IMR-90 (cell line): Measurements from ENCODE around the gene TJP3.
A peak's percentile ranks its signal among the peaks of the same experiment; 100 is the strongest.

Experiments used
- BHLHE40 ChIP-seq: fragments of 150-350 bp; IDR thresholded peaks from 2 replicates; pipeline ENCODE4 v1.6.1; 2016; ENCODE audit warnings: mild to moderate bottlenecking, low read depth, low read length
- CEBPB ChIP-seq: IDR thresholded peaks from 2 replicates; pipeline ENCODE4 v1.6.1; 2012; ENCODE audit warnings: low read depth, low read length, improper control_type of control experiment
- CHD1 ChIP-seq: IDR thresholded peaks from 2 replicates; pipeline ENCODE4 v1.6.1; 2012; ENCODE audit warnings: low read depth, low read length, improper control_type of control experiment
- FOS ChIP-seq: fragments of 150-350 bp; IDR thresholded peaks from 2 replicates; pipeline ENCODE4 v1.6.1; 2016; ENCODE audit warnings: low read depth, low read length
- MAFK ChIP-seq: IDR thresholded peaks from 2 replicates; pipeline ENCODE4 v1.6.1; 2012; ENCODE audit warnings: low read depth, low read length, improper control_type of control experiment
- MAZ ChIP-seq: IDR thresholded peaks from 2 replicates; pipeline ENCODE4 v1.6.1; 2012; ENCODE audit warnings: low read depth, mild to moderate bottlenecking, low read length, improper control_type of control experiment, moderate library complexity, borderline replicate concordance
- MXI1 ChIP-seq: IDR thresholded peaks from 2 replicates; pipeline ENCODE4 v1.6.1; 2012; ENCODE audit warnings: low read depth, mild to moderate bottlenecking, low read length, moderate library complexity, borderline replicate concordance
- POLR2A ChIP-seq: IDR thresholded peaks from 2 replicates; pipeline ENCODE4 v1.6.1; 2012; ENCODE audit warnings: mild to moderate bottlenecking, low read depth, low read length
- RAD21 ChIP-seq: IDR thresholded peaks from 2 replicates; pipeline ENCODE4 v1.6.1; 2012; ENCODE audit warnings: low read length, improper control_type of control experiment
- RCOR1 ChIP-seq: IDR thresholded peaks from 2 replicates; pipeline ENCODE4 v1.6.1; 2012; ENCODE audit warnings: mild to moderate bottlenecking, low read length, improper control_type of control experiment; ENCODE audit not compliant: insufficient replicate concordance
- RFX5 ChIP-seq: IDR thresholded peaks from 2 replicates; pipeline ENCODE4 v1.8.0; 2012; ENCODE audit warnings: low read depth, mild to moderate bottlenecking, low read length, moderate library complexity
- SMC3 ChIP-seq: fragments of 150-350 bp; IDR thresholded peaks from 2 replicates; pipeline ENCODE4 v1.6.1; 2016; ENCODE audit warnings: low read depth, mild to moderate bottlenecking, antibody characterized with exemption, low read length, moderate library complexity
- TF ChIP-seq, protein P1 (sequence below): conservative IDR thresholded peaks from 2 replicates; pipeline ENCODE4 v1.5.1; 2012; ENCODE audit warnings: mild to moderate bottlenecking, low read depth, low read length, improper control_type of control experiment
- TF ChIP-seq, protein P2 (sequence below): fragments of 150-350 bp; IDR thresholded peaks from 2 replicates; pipeline ENCODE4 v1.6.1; 2017; ENCODE audit warnings: mild to moderate bottlenecking, antibody characterized with exemption, low read length, low read depth

DNA sequence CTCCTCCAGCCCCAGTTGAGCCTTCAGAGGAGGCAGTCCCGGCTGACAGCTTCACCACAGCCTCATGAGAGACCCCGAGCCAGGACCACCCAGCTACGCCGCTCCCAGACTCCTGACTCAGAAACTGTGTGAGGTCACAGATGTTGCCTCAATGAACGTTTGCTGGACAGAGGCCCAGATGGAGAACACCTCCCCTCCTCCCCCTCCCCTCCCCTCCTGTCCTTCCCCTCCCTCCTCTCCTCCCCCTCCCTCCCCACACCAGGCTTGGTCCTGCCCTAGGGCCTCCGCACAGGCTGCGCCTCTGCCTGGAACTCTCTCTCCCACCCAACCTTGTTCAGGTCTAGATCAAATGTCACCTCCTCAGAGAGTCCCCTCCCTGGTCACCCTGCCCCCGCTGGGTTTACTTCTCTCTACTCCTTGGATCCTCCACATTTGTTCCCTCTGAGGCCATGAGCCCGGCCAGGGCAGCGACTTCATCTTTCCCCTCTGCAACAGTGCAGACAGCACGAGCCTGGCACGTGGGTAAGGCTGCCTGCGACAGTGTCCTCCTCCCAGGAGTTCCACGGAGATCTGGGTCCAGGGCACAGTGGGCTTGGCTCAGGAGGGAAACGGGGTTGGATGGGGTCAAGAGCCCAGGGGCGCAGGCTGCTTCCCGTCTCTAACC lies 25.3 kb upstream of the TJP3 start:
- TF ChIP-seq MAZ (peak; percentile 22; the same call in 1 of the 2 replicates), POLR2A (no peak), MXI1 (no peak), RFX5 (no peak), CEBPB (no peak), BHLHE40 (no peak), RCOR1 (no peak), RAD21 (no peak), FOS (no peak), CHD1 (no peak), SMC3 (no peak), MAFK (no peak)
- TF ChIP-seq, protein P1, sequence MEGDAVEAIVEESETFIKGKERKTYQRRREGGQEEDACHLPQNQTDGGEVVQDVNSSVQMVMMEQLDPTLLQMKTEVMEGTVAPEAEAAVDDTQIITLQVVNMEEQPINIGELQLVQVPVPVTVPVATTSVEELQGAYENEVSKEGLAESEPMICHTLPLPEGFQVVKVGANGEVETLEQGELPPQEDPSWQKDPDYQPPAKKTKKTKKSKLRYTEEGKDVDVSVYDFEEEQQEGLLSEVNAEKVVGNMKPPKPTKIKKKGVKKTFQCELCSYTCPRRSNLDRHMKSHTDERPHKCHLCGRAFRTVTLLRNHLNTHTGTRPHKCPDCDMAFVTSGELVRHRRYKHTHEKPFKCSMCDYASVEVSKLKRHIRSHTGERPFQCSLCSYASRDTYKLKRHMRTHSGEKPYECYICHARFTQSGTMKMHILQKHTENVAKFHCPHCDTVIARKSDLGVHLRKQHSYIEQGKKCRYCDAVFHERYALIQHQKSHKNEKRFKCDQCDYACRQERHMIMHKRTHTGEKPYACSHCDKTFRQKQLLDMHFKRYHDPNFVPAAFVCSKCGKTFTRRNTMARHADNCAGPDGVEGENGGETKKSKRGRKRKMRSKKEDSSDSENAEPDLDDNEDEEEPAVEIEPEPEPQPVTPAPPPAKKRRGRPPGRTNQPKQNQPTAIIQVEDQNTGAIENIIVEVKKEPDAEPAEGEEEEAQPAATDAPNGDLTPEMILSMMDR, result no peak
- TF ChIP-seq, protein P2, sequence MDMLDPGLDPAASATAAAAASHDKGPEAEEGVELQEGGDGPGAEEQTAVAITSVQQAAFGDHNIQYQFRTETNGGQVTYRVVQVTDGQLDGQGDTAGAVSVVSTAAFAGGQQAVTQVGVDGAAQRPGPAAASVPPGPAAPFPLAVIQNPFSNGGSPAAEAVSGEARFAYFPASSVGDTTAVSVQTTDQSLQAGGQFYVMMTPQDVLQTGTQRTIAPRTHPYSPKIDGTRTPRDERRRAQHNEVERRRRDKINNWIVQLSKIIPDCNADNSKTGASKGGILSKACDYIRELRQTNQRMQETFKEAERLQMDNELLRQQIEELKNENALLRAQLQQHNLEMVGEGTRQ, result no peak
